Medulla oblongata (tissue), 1 donor: ENCODE measurements around the gene AAGAB.
"Not testable (repeated sequence)": the region's sequence is repeated elsewhere in the genome, so short reads cannot be mapped to it uniquely, and the experiment has no call there.

Source experiments
- DNase-seq: peaks from one replicate; pipeline ENCODE4 v3.0.0-alpha.2; 2015; ENCODE audit errors: extremely low spot score

Gene AAGAB

GRCh38 chr15:67173005-67173404 lies 81.5 kb downstream of the AAGAB start:
- no peak for DNase-seq

DNA sequence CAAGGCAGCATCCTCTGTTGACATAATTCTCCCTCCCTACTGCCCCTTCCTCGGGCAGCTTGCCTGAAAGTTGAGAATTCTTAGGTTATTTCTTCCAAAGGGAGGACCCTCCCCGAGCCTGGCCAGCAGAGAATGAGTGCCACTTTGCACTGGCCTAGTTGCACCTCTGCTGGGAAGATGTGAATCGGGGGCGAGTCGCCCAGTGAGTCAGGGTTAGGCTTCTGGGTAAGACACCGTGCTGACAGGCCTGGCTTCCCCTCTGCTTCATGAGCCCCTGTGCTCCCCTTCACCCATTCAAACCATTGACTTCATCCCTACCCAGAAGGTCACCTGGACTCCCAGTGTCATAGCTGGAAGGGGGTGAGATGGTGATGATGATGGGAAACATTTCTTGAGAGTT lies 82.3 kb downstream of the AAGAB start:
- no peak for DNase-seq

DNA sequence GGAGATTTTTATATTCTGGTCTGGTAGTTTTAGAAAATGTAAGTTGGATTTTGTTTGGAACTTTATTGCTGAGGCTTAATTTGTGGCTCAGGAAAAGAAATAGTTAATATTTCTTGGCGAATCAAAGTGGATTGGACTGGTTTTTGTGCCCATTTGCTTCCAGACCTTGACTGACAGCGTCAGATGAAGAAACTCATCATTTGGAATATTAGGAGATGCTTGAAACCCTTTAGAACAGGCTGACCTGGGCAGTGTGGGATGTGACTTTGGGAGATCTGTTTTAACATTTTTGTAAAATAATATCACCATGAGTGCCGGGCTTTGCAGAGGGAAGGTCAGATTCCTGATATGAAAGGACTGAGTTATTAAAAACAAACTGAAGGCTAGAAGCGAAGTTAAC lies 83.0 kb downstream of the AAGAB start:
- no peak for DNase-seq

GRCh38 chr15:67170143-67170925 lies 84.1 kb downstream of the AAGAB start:
- DNase-seq: no peak

- DNase-seq: no peak
Observed at GRCh38 chr15:67168694-67169093, 85.8 kb downstream of the AAGAB start.

DNA sequence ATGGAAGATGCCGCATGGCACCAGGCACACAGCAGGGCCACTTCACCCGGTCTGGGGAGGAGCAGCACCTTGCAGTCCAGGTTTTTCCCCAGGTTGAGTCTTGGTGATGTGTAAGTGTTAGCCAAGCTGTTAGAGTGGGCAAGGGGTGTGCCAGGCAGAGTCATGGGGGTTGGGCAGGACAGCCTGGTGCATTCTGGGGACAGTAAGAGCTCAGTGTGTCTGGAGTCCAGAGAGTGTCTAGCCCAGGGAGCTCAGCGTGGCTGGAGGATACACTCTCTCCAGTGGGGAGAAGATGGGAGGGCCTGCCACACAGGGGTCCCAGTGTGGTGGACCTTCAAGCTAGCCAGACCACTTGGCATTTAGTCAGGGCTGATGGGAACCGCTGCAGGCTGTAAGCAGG lies 87.4 kb downstream of the AAGAB start:
- no peak for DNase-seq

- no peak for DNase-seq
Observed at GRCh38 chr15:67166280-67167009, 88.0 kb downstream of the AAGAB start.

DNA sequence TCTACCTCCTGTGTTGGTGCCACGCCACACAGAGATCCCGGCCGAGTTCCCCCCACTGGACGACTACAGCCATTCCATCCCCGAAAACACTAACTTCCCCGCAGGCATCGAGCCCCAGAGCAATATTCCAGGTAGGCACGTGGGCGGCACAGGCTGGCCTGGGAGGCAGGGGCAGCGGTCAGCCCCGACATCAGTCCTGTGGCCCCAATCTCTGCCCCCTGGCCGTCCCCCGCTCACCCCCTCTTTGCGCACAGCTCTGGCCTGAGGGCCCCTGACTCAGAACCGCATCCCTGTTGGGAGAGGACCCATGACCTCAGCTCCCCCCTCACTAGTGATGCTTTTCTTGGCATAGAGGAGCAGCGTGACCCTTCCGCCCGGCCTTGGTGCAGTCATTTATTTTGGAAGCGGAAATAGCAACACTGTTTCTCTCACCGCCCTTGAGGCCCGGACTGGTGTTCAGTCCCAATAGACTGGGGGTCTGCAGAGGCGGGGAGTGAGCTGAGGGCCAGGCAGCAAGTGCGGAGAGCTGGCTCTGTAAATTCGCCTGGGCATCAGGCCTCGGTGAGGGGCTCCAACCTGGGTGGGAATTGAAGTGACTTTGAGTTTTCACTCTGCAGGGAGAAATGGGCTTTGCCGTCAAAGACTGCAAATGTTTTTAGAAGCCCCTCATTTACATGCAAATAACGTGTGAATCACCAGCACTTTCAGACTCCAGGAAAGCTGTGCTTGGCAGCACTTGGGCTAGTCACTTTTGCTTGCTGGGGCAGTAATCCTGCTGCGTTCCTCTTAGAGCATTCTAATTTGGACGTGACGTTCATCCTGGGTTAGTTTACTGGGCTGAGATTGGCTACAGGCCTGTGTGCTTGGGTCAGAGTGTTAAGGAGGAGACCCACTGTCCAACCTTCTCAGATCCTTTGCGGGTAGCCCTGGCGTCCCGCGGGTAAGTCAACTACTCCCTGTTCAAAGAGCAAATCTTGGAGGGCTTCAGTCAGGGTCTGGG lies 88.9 kb downstream of the AAGAB start:
- DNase-seq: peak; percentile 55

- no peak for DNase-seq
Observed at GRCh38 chr15:67164811-67165253, 89.6 kb downstream of the AAGAB start.

DNA sequence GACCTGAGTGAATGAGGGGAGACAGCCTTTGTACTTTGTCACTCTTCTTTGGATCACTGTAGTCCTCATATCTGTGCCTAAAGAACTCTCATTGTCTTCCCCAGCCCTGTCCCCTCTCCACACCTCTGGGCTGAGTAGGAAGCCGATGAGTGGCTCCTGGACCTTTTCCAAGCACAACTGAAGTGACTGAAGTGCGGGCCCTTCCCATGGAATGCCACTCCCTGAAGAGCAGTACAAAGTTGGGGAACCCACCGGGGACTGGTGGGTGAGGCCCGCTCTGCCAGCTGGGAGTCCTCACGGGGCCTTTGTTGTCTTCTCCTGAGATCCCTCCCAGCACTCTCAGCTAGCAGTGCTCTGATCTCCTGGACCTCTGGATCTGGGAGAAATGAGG lies 90.1 kb downstream of the AAGAB start:
- DNase-seq: no peak

DNA sequence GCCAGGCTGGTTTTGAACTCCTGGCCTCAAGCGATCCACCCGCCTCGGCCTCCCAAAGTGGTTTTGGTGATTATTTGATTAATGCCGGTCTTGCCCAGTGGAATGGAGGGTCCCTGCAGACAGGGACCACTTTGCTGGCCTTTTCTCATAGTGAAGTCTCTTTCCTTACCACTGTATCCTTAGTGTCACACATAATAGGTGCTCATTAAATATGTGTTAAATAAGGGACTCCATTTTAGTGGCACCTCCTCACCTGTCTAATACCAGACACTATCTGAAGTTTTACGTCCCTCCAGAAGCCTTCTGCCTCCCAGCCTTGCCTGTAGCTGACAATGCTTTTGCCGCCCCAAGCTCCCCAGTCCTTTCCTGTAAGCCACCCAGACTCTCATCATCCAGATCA lies 91.3 kb downstream of the AAGAB start:
- no peak for DNase-seq

DNA sequence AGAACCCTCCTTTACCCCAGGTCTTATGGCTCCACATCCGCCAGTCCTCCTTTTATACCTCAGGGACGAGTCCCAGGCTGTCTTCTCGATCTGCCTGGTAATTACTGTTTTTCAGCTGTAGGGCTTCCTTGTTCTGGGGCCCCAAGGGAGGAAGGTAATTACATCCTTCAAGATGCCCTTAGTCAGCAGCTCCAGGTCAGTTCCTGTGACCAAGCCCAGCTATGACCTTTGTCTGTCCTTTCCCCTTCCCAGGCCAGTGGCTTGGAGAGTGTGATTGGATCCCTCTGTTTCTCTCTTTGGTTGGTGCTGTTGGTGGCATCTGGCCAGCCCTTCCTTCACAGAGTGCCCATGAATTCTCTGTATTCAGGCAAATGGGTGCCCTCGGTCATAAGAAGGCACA lies 92.6 kb downstream of the AAGAB start:
- DNase-seq: no peak

GRCh38 chr15:67161412-67161811 lies 93.0 kb downstream of the AAGAB start:
- no peak for DNase-seq

- no peak for DNase-seq
Observed at GRCh38 chr15:67158367-67158766, 96.1 kb downstream of the AAGAB start.

DNA sequence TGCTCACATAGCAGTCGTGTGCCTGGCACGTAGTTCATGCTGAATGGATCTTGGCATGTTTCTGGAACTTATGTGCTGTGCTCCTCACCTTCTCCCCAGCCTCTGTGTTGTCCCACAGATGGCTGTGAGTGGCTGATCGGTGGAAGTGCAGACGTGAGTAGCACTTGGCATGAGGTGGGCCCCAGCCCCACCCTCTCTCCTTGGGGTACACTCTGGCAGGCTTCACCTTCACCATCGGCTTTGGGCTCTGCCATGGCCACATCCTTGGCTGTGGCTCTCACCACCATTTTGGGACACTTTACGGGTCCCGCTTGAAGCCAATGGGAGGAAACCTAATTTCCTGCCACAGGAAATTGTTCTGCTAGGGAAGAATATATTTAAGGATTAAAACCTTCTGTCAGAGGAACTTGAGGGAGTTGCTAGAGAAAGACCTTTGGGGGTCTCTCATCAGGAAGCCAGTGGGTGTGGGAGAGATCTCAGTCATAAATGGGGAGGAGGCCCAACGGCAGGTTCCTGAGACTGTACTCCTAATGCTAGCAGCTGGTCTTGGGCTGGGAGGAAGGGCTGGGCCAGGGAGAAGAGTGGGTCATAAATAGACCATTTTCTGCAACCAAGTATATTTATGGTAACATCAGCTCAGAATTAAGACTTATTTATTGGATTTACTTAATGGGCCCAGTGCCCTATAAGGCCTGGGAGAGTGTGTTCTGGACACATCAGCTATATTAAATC lies 96.8 kb downstream of the AAGAB start:
- no peak for DNase-seq

- DNase-seq: no peak
Observed at GRCh38 chr15:67156834-67157233, 97.6 kb downstream of the AAGAB start.

GRCh38 chr15:67156426-67156825 lies 98.0 kb downstream of the AAGAB start:
- DNase-seq: no peak

- no peak for DNase-seq
Observed at GRCh38 chr15:67154249-67154648, 100.2 kb downstream of the AAGAB start.

DNA sequence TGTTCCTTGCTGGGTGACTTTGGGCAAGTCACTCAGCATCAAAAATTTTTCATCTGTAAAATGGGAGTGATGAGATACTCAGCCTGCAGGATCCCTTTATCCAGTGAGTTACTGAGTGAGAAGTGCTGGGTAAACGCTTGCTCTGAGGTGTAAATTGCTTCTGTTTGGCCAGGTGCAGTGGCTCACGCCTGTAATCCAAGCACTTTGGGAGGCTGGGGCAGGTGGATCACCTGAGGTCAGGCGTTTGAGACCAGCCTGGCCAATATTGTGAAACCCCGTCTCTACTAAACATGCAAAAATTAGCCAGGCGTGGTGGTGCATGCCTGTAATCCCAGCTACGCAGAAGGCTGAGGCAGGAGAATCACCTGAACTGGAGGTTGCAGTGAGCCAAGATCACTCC lies 101.4 kb downstream of the AAGAB start:
- DNase-seq: not testable (repeated sequence)

DNA sequence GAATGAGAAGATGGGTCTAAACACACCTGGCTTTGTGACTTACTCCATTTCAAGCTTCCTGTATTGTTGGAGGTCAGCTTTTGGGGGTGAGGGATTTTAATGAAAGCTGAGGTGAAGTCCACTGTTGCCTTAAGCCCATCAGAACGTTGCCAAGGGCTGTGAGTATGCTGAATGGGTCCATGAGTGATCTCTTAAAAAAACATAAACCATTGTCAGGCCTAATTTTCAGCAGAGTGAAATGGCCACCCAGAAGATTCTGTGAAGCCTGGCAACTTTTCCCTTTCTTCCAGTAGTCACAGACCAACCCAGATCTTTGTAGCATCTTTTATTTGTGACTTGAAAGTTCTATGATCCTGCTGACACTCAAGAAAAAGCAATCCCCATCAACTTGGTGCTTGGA lies 102.0 kb downstream of the AAGAB start:
- DNase-seq: no peak
